Dermis blood vessel endothelial cell (primary cell): ENCODE results near the gene POLR3B. TPM values are rescaled to one million over a fixed set of nuclear protein-coding genes. Genes with fewer than 3 reads are reported as not detected.

Source experiments
- total RNA-seq: library from RNA; depleted of rRNA; stranded (reverse); fragments of >200 nt; gene quantifications from 2 replicates; pipeline ENCODE4 v1.2.3, GENCODE V29; 2014

Gene POLR3B
- total RNA-seq, 1 donor from 2014 or later, result 7.8 TPM

Other genes with a start within 250 kb of the POLR3B start
- 73.9 and 158 TPM in 2 replicates for gene NUAK1, start 218.8 kb upstream of the POLR3B start, total RNA-seq
- gene CKAP4, start 109.7 kb upstream of the POLR3B start, total RNA-seq, result 72.7 and 111 TPM in 2 replicates
- 49.0 and 64.5 TPM in 2 replicates for gene TCP11L2, start 55.0 kb upstream of the POLR3B start, total RNA-seq
- gene RFX4, start 225.3 kb downstream of the POLR3B start, total RNA-seq, result not detected in 2 replicates